OCI-LY1 (cell line): Measurements from ENCODE around the gene NPTX1.
A peak's percentile ranks its signal among the peaks of the same experiment; 100 is the strongest.

Experiments
- H2AFZ ChIP-seq: fragments of 200-600 bp; sonication (generic), shearing (Covaris generic); 2 replicates; pipeline ENCODE4 v1.6.0; 2014; ENCODE audit warnings: antibody characterized with exemption, mild to moderate bottlenecking, low read length
- H3F3A ChIP-seq: fragments of 200-600 bp; sonication (generic), shearing (Covaris generic); 2 replicates; pipeline ENCODE4 v1.6.0; 2014; ENCODE audit warnings: mild to moderate bottlenecking, antibody characterized with exemption, low read length, moderate library complexity; ENCODE audit not compliant: insufficient read depth
- H3K27ac ChIP-seq: fragments of 200-600 bp; sonication (generic); 2 replicates; pipeline ENCODE4 v1.5.1; 2014; ENCODE audit warnings: low read length, mixed run types, mild to moderate bottlenecking, low read depth; ENCODE audit not compliant: poor library complexity, severe bottlenecking
- H3K27me3 ChIP-seq: fragments of 200-600 bp; sonication (generic); 2 replicates; pipeline ENCODE4 v1.6.0; 2014; ENCODE audit warnings: antibody characterized with exemption, mild to moderate bottlenecking, low read length, moderate library complexity; ENCODE audit not compliant: insufficient read depth
- H3K36me3 ChIP-seq: fragments of 200-600 bp; sonication (generic); 2 replicates; pipeline ENCODE4 v1.6.1; 2014; ENCODE audit warnings: mild to moderate bottlenecking, antibody characterized with exemption, low read length, moderate library complexity, mixed read lengths; ENCODE audit not compliant: insufficient read depth
- H3K4me1 ChIP-seq: fragments of 200-600 bp; sonication (generic); 2 replicates; pipeline ENCODE4 v1.5.1; 2014; ENCODE audit warnings: mild to moderate bottlenecking, low read length, moderate library complexity; ENCODE audit not compliant: insufficient read depth, severe bottlenecking
- H3K4me2 ChIP-seq: fragments of 200-600 bp; sonication (generic), shearing (Covaris generic); 2 replicates; pipeline ENCODE4 v1.6.1; 2014; ENCODE audit warnings: low read length
- H3K4me3 ChIP-seq: fragments of 200-600 bp; sonication (generic); 2 replicates; pipeline ENCODE4 v1.5.1; 2014; ENCODE audit warnings: low read length, low read depth, mild to moderate bottlenecking, mixed read lengths; ENCODE audit not compliant: poor library complexity, severe bottlenecking
- H3K79me2 ChIP-seq: fragments of 200-600 bp; shearing (Covaris generic); 2 replicates; pipeline ENCODE4 v1.6.1; 2016; ENCODE audit warnings: mixed run types, low read length, mixed read lengths; ENCODE audit not compliant: insufficient read depth
- H3K9ac ChIP-seq: fragments of 200-600 bp; sonication (generic), shearing (Covaris generic); 2 replicates; pipeline ENCODE4 v1.6.1; 2014; ENCODE audit warnings: mild to moderate bottlenecking, low read length, mixed read lengths
- H3K9me2 ChIP-seq: fragments of 200-600 bp; sonication (generic), shearing (Covaris generic); 2 replicates; pipeline ENCODE4 v1.6.1; 2014; ENCODE audit warnings: low read depth, mild to moderate bottlenecking, low read length, mixed read lengths
- H3K9me3 ChIP-seq: fragments of 200-600 bp; shearing (Covaris generic); 2 replicates; pipeline ENCODE4 v1.6.1; 2014; ENCODE audit warnings: low read length, mixed read lengths
- H4K20me1 ChIP-seq: fragments of 200-600 bp; sonication (generic), shearing (Covaris generic); 2 replicates; pipeline ENCODE4 v1.6.0; 2016; ENCODE audit warnings: mild to moderate bottlenecking, low read length; ENCODE audit not compliant: insufficient read depth
- CTCF ChIP-seq: fragments of 200-600 bp; sonication (generic), shearing (Covaris generic); IDR thresholded peaks from 2 replicates; pipeline ENCODE4 v1.5.1; 2017; ENCODE audit warnings: mild to moderate bottlenecking, antibody characterized with exemption, low read length, moderate library complexity, mixed read lengths
- EZH2 ChIP-seq: fragments of 200-600 bp; sonication (generic), shearing (Covaris generic); IDR thresholded peaks from 2 replicates; pipeline ENCODE4 v1.8.0; 2017; ENCODE audit warnings: borderline replicate concordance, mixed run types, mild to moderate bottlenecking, antibody characterized with exemption, low read length, moderate library complexity, mixed read lengths

Gene NPTX1

GRCh38 chr17:80487511-80487910 is 11.1 kb upstream of the NPTX1 start:
- TF ChIP-seq EZH2 (no peak), CTCF (no peak)
- H3K36me3 ChIP-seq = no peaks in the 10 kb centered on the region
- peak overlapping the region; percentile 92 for H3K27ac ChIP-seq
- peak overlapping the region; percentile 43; the same call in 1 of the 2 replicates for H3K4me2 ChIP-seq
- H3K4me1 ChIP-seq = peaks cover 27% of the 10 kb centered on the region
- no peak overlapping the region; the same call in 1 of the 2 replicates for H3K9ac ChIP-seq
- no peaks in the 10 kb centered on the region for H3K9me2 ChIP-seq
- no peaks in the 10 kb centered on the region for H3K27me3 ChIP-seq
- H4K20me1 ChIP-seq = no peaks in the 10 kb centered on the region
- no peaks in the 10 kb centered on the region for H3K79me2 ChIP-seq
- peaks cover 4% of the 10 kb centered on the region; the same call in 1 of the 2 replicates for H3F3A ChIP-seq
- no peak overlapping the region for H3K4me3 ChIP-seq
- no peaks in the 10 kb centered on the region for H3K9me3 ChIP-seq
- H2AFZ ChIP-seq = no peak overlapping the region

- Histone ChIP-seq H3K9me2 (no peaks in the 10 kb centered on the region), H3K4me1 (peaks cover 29% of the 10 kb centered on the region), H3K4me2 (peak overlapping the region; percentile 43), H3K4me3 (peak overlapping the region; percentile 14), H3K27ac (peak overlapping the region; percentile 92), H4K20me1 (no peaks in the 10 kb centered on the region), H2AFZ (no peak overlapping the region), H3F3A (no peaks in the 10 kb centered on the region), H3K9me3 (no peaks in the 10 kb centered on the region), H3K79me2 (no peaks in the 10 kb centered on the region), H3K36me3 (no peaks in the 10 kb centered on the region), H3K9ac (peak overlapping the region; percentile 48; the same call in 1 of the 2 replicates), H3K27me3 (no peaks in the 10 kb centered on the region)
- TF ChIP-seq CTCF (no peak), EZH2 (no peak)
Measured at GRCh38 chr17:80486692-80487091, 10.3 kb upstream of the NPTX1 start.

DNA sequence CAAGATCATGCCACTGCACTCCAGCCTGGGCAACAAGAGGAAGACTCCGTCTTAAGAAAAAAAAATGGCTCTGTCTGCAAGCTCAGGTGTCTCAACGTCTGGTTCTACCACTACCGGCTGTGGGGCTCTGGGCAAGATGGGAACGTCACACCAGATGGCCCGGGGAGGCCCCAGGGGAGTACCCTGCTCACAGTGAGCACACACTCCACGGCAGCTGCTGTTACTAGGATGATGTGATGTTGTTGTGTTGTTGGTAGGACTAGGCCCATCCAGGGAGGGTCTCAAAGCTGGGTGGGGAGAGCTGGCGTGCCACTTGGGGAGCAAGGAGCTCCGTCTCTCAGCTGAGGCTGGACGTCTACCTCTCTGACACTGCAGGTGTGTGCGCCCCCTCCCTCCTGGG is 9.4 kb upstream of the NPTX1 start:
- Histone ChIP-seq H3K4me1 (peaks cover 37% of the 10 kb centered on the region), H3F3A (no peaks in the 10 kb centered on the region), H2AFZ (no peak overlapping the region), H3K27ac (peak overlapping the region; percentile 92), H3K79me2 (no peaks in the 10 kb centered on the region), H4K20me1 (no peaks in the 10 kb centered on the region), H3K4me2 (peak overlapping the region; percentile 43), H3K9me2 (no peaks in the 10 kb centered on the region), H3K4me3 (no peak overlapping the region), H3K9ac (peak overlapping the region; percentile 48; the same call in 1 of the 2 replicates), H3K27me3 (no peaks in the 10 kb centered on the region), H3K9me3 (no peaks in the 10 kb centered on the region), H3K36me3 (no peaks in the 10 kb centered on the region)
- no peak for TF ChIP-seq EZH2
